ENCODE results near the gene ATP1A1. TPM values are rescaled to one million over a fixed set of nuclear protein-coding genes. Genes with fewer than 3 reads are reported as not detected.

The ATP1A1 gene
- total RNA-seq, 1 donor from 2014 or later = 261 TPM

DNA sequence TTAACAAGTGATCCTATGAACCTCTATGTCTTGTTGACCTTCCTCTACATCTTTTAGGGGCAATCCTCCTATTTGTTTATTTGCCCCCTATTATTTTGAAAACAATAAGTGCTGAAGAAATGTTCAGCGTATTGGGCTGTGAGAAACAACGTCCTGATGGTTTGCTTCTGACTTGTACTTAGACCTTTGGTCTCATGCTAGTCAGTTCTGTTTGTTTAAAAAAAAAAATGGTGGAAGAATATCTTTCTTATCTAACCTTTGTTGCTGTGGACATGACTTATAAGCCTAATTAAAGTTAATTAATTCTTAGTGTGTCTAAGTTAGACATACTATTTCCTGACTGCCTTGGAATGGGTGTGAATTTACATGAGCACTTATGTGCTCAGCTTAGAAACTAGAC, 20.7 kb downstream of the ATP1A1 start:
- H3K4me3 ChIP-seq (ENCODE audit: low read depth, low read length) = no peak overlapping the region
- no peak for DNase-seq (ENCODE audit: low read depth)
- no peak for TF ChIP-seq CTCF (conservative IDR thresholded peaks at IDR 0.05; ENCODE audit: low read depth, low read length)

DNA sequence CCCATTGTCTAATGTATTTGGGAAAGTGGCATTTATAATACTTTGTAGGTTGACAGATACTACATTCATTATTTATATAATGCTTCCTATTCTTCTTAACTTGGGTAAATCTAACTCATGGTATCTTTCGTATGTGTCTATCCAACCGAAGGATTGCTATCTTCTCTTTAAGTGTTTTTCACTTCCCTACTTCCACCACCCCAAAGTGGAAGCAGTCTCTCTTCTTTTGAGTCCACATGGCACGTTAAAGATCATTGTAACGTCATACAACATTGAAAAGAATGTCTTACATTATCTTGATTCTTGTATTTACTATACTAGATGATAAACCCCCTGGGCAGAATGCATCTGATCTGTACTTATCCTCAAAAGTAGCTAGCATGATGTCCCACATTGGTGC, 21.2 kb downstream of the ATP1A1 start:
- no peak for TF ChIP-seq CTCF (conservative IDR thresholded peaks at IDR 0.05; ENCODE audit: low read depth, low read length)
- no peak overlapping the region for H3K4me3 ChIP-seq (ENCODE audit: low read depth, low read length)
- no peak for DNase-seq (ENCODE audit: low read depth)

- H3K4me3 ChIP-seq (ENCODE audit: low read depth, low read length) = no peak overlapping the region
- no peak for DNase-seq (ENCODE audit: low read depth)
- no peak for TF ChIP-seq CTCF (conservative IDR thresholded peaks at IDR 0.05; ENCODE audit: low read depth, low read length)
Measured at GRCh38 chr1:116396769-116397168, 23.7 kb downstream of the ATP1A1 start.

DNA sequence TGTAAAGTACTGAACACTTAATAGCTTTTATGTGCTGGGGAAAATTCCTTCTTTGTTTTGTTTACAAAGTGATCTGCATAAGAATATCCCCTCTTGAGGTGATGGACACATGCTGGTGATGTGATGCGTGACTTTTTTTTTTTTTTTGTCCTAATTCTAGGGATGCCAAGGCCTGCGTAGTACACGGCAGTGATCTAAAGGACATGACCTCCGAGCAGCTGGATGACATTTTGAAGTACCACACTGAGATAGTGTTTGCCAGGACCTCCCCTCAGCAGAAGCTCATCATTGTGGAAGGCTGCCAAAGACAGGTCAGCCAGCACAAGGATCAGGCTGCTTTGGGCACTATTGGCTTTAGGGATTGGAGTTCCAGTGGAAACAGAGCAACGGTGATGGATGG, 24.7 kb downstream of the ATP1A1 start:
- no peak for DNase-seq (ENCODE audit: low read depth)
- TF ChIP-seq CTCF (conservative IDR thresholded peaks at IDR 0.05; ENCODE audit: low read depth, low read length) = no peak

GRCh38 chr1:116400780-116401179, 27.7 kb downstream of the ATP1A1 start:
- no peak for TF ChIP-seq CTCF (conservative IDR thresholded peaks at IDR 0.05; ENCODE audit: low read depth, low read length)
- no peak for DNase-seq (ENCODE audit: low read depth)
- no peak overlapping the region for H3K4me3 ChIP-seq (ENCODE audit: low read depth, low read length)

More for the DNA sequence above, 24.7 kb downstream of the ATP1A1 start:
- no peak overlapping the region for H3K4me3 ChIP-seq (ENCODE audit: low read depth, low read length)

DNA sequence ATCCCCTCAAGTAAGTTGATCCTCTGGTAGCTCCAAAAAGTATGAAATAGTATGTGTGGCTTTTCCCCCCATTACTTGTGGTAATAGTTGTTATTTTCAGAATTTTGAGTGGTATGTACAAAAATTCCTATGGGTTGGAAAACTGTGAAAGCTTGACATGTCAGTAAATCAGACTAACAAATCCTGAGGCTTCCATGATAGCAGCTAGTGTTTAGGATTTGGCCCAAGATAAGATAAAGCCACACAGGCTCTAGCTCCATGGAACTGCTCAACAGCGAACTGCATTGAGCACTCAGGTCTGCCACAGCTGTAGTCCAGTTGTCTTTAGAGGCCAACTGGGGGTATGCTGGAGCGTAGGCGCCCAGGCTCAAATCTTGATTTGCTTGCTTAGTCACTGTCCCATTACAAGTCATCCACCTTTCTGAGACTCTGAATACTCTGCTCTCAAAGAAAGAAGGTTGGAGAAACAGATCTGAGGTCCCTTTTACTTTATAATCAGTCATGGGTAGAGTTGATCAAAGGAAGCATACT, 28.7 kb downstream of the ATP1A1 start:
- H3K4me3 ChIP-seq (ENCODE audit: low read depth, low read length) = no peak overlapping the region
- DNase-seq (ENCODE audit: low read depth) = no peak
- TF ChIP-seq CTCF (conservative IDR thresholded peaks at IDR 0.05; ENCODE audit: low read depth, low read length) = no peak

DNA sequence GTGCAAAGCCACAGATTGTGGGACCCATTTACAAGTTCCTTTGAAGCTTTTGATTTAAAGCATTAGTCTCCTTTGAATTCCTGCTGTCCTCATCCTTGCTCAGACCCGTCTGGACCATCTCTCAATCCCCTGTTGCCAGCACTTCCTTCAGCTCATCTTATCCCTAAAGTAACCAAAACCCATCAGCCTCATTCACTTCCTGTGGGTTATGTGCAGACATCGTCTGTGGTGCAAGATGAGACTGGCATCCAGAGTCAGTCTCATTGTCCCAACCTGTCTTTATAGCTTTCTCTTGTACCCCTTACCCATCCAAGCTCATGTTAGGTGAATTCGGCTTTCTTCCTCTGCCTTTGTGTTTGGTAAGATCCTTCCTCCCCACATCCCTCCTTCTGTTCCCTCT, 29.3 kb downstream of the ATP1A1 start:
- DNase-seq (ENCODE audit: low read depth) = no peak
- H3K4me3 ChIP-seq (ENCODE audit: low read depth, low read length) = no peak overlapping the region
- no peak for TF ChIP-seq CTCF (conservative IDR thresholded peaks at IDR 0.05; ENCODE audit: low read depth, low read length)

Data from epithelial cell of proximal tubule (primary cell).